H1 (cell line): ENCODE results near the gene OSBPL9.

Experiments
- CHD7 ChIP-seq: fragments of 300-600 bp; sonication (generic); IDR thresholded peaks from 2 replicates; pipeline ENCODE4 v1.7.1; 2012; ENCODE audit warnings: low read length, moderate library complexity, mild to moderate bottlenecking, inconsistent platforms; ENCODE audit not compliant: insufficient replicate concordance
- CREB1 ChIP-seq: IDR thresholded peaks from 2 replicates; pipeline ENCODE4 v1.6.1; 2012; ENCODE audit warnings: inconsistent platforms
- CTCF ChIP-seq, 3 experiments: IDR thresholded peaks; 1 replicate in 2 of 3; 2 replicates in 1 of 3; pipeline versions ENCODE4 v1.5.1 to v1.6.1; 2011; ENCODE audit warnings: low read length in 3 of 3, mild to moderate bottlenecking in 3 of 3, inconsistent platforms in 2 of 3, low read depth in 1 of 3, moderate library complexity in 1 of 3; ENCODE audit not compliant: insufficient read depth in 1 of 3; ENCODE audit errors: control extremely low read depth in 1 of 3
- EGR1 ChIP-seq: IDR thresholded peaks from 2 replicates; pipeline ENCODE4 v1.6.1; 2011; ENCODE audit warnings: low read depth, low read length, borderline replicate concordance
- EZH2 ChIP-seq: fragments of 200-600 bp; sonication (generic); IDR thresholded peaks from 2 replicates; pipeline ENCODE4 v1.7.1; 2012; ENCODE audit warnings: low read depth, mild to moderate bottlenecking, moderate library complexity, low read length, inconsistent platforms; ENCODE audit not compliant: severe bottlenecking
- JUND ChIP-seq: IDR thresholded peaks from 2 replicates; pipeline ENCODE4 v1.6.1; 2011; ENCODE audit warnings: mild to moderate bottlenecking, improper control_type of control experiment, low read length
- MAX ChIP-seq: IDR thresholded peaks from 2 replicates; pipeline ENCODE4 v1.6.1; 2012; ENCODE audit warnings: inconsistent platforms
- NRF1 ChIP-seq: IDR thresholded peaks from 2 replicates; pipeline ENCODE4 v1.6.1; 2011; ENCODE audit warnings: mild to moderate bottlenecking, low read depth, low read length, improper control_type of control experiment
- POLR2A ChIP-seq, 2 experiments: IDR thresholded peaks; 1 replicate in 1 of 2; 2 replicates in 1 of 2; pipeline ENCODE4 v1.6.1; 2011; ENCODE audit warnings: low read depth in 2 of 2, low read length in 2 of 2, mild to moderate bottlenecking in 2 of 2; ENCODE audit errors: control extremely low read depth in 1 of 2
- POLR2AphosphoS5 ChIP-seq: IDR thresholded peaks from 2 replicates; pipeline ENCODE4 v1.6.1; 2011; ENCODE audit warnings: low read depth, low read length
- RXRA ChIP-seq: IDR thresholded peaks from 2 replicates; pipeline ENCODE4 v1.6.1; 2011; ENCODE audit warnings: low read depth, mild to moderate bottlenecking, low read length, moderate library complexity; ENCODE audit not compliant: insufficient read depth
- SIN3A ChIP-seq, 2 experiments: IDR thresholded peaks in 1 of 2; conservative IDR thresholded peaks in 1 of 2; 2 replicates each; pipeline ENCODE4 v1.6.1; 2011 to 2012; ENCODE audit warnings: low read length in 2 of 2, improper control_type of control experiment in 1 of 2, low read depth in 1 of 2, mild to moderate bottlenecking in 1 of 2
- YY1 ChIP-seq: IDR thresholded peaks from 2 replicates; pipeline ENCODE4 v1.6.1; 2011; ENCODE audit warnings: low read depth, mild to moderate bottlenecking, low read length

GRCh38 chr1:51776408-51776807 lies 159.5 kb downstream of the OSBPL9 start:
- TF ChIP-seq CTCF (IDR thresholded peaks at IDR 0.05; ENCODE audit: control extremely low read depth in 1 of 3, insufficient read depth in 1 of 3, low read depth in 1 of 3, low read length in 3 of 3) = no peak
- no peak for TF ChIP-seq NRF1
- no peak for TF ChIP-seq EZH2
- TF ChIP-seq MAX = no peak
- no peak for TF ChIP-seq POLR2AphosphoS5
- no peak for TF ChIP-seq CREB1
- TF ChIP-seq RXRA = no peak
- no peak for TF ChIP-seq EGR1
- no peak for TF ChIP-seq JUND
- no peak for TF ChIP-seq YY1
- no peak for TF ChIP-seq CHD7
- no peak for TF ChIP-seq POLR2A (IDR thresholded peaks at IDR 0.05; ENCODE audit: control extremely low read depth in 1 of 2, low read depth in 2 of 2, low read length in 2 of 2)
- no peak for TF ChIP-seq SIN3A (conservative IDR thresholded peaks at IDR 0.05 in 1 of 2, IDR thresholded peaks at IDR 0.05 in 1 of 2; ENCODE audit: low read depth in 1 of 2, low read length in 2 of 2)
